B cell (primary cell): ENCODE data around the gene NCMAP.

Experiments
- CTCF ChIP-seq: fragments of 200-600 bp; IDR thresholded peaks from one replicate; pipeline ENCODE4 v1.8.0; 2022; ENCODE audit warnings: antibody characterized with exemption, mild to moderate bottlenecking
- EZH2 ChIP-seq: IDR thresholded peaks from 2 replicates; pipeline ENCODE4 v1.6.1; 2012; ENCODE audit warnings: borderline replicate concordance, low read depth, mild to moderate bottlenecking, moderate library complexity, low read length; ENCODE audit not compliant: insufficient read depth, poor library complexity, severe bottlenecking

- TF ChIP-seq EZH2 (no peak), CTCF (no peak)
Observed at GRCh38 chr1:24641646-24642151, 85.8 kb downstream of the NCMAP start.
